ENCODE measurements around the gene SP140. TPM values are rescaled to one million over a fixed set of nuclear protein-coding genes. Genes with fewer than 3 reads are reported as not detected.

Gene SP140
- total and polyA plus RNA-seq, 10 of the 15 experiments (the other 5 are each of a cell fraction or from before 2014, with no cell fraction given), result 61.7 to 164 (median 90.7) TPM

DNA sequence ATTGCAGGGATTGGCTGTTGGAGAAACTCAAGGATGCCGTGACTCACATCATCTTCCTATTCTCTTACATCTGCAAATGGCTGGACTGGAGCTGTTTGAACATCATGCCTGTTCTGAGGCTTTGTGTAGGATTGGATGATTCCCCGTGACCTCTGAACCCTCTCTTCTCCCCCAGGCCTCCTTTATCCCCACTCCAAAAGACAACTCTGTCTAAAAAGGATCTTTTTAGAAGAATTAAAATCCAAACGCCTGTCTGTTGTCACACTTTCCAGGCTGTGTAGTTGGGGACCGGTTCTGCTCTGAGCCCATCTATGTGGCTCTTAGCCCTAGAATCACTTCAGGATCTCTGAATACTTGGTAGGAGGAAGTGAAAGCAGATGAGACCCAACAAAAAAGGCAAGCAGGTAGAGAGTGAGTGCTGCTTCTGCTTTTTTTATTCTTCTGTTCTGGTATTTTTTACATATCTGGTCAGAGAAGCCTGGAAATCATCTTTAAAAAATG lies 565 bp downstream of the SP140 start (continued):
- TF ChIP-seq ZNF207 (IDR thresholded peaks at IDR 0.05; ENCODE audit: borderline replicate concordance) (no peak; the same call in 1 of the 2 replicates), FOXM1 (IDR thresholded peaks at IDR 0.05; ENCODE audit: low read depth, low read length) (peak; percentile 59), SMAD1 (IDR thresholded peaks at IDR 0.05; ENCODE audit: low read depth, partially characterized antibody) (no peak), POU2F2 (IDR thresholded peaks at IDR 0.05; ENCODE audit: borderline replicate concordance, low read depth, low read length) (peak; percentile 22; the same call in 1 of the 3 replicates), BACH1 (IDR thresholded peaks at IDR 0.05; ENCODE audit: borderline replicate concordance) (peak; percentile 53; the same call in 1 of the 2 replicates), YBX1 (IDR thresholded peaks at IDR 0.05) (no peak), STAT3 (IDR thresholded peaks at IDR 0.05; ENCODE audit: low read depth, low read length) (0 out of 2 replicates have a peak, but pooled peaks have one; percentile 47), NFYB (IDR thresholded peaks at IDR 0.05; ENCODE audit: insufficient read depth, low read depth, low read length) (0 out of 2 replicates have a peak, but pooled peaks have one; percentile 9), KLF5 (IDR thresholded peaks at IDR 0.05; ENCODE audit: partially characterized antibody) (no peak), RB1 (IDR thresholded peaks at IDR 0.05; ENCODE audit: borderline replicate concordance) (no peak), CREB1 (IDR thresholded peaks at IDR 0.05; ENCODE audit: low read depth) (peak; percentile 71), ZZZ3 (IDR thresholded peaks at IDR 0.05; ENCODE audit: control insufficient read depth, insufficient read length, low read depth) (no peak), ZNF274 (IDR thresholded peaks at IDR 0.05; ENCODE audit: insufficient read depth, insufficient read length) (no peak), ZNF384 (IDR thresholded peaks at IDR 0.05; ENCODE audit: borderline replicate concordance, low read depth, low read length) (peak; percentile 76; the same call in 1 of the 2 replicates), RBBP5 (conservative IDR thresholded peaks at IDR 0.05) (no peak), NFYA (IDR thresholded peaks at IDR 0.05; ENCODE audit: borderline replicate concordance, low read depth, low read length) (no peak), SREBF1 (IDR thresholded peaks at IDR 0.05; ENCODE audit: low read length) (no peak), NR2C2 (IDR thresholded peaks at IDR 0.05; ENCODE audit: borderline replicate concordance, control insufficient read depth, insufficient read length, low read depth) (no peak)
- TF ChIP-seq, protein P1, sequence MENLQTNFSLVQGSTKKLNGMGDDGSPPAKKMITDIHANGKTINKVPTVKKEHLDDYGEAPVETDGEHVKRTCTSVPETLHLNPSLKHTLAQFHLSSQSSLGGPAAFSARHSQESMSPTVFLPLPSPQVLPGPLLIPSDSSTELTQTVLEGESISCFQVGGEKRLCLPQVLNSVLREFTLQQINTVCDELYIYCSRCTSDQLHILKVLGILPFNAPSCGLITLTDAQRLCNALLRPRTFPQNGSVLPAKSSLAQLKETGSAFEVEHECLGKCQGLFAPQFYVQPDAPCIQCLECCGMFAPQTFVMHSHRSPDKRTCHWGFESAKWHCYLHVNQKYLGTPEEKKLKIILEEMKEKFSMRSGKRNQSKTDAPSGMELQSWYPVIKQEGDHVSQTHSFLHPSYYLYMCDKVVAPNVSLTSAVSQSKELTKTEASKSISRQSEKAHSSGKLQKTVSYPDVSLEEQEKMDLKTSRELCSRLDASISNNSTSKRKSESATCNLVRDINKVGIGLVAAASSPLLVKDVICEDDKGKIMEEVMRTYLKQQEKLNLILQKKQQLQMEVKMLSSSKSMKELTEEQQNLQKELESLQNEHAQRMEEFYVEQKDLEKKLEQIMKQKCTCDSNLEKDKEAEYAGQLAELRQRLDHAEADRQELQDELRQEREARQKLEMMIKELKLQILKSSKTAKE (IDR thresholded peaks at IDR 0.05; ENCODE audit: low read depth, poor library complexity, severe bottlenecking), result peak; percentile 35
- TF ChIP-seq, protein P2, sequence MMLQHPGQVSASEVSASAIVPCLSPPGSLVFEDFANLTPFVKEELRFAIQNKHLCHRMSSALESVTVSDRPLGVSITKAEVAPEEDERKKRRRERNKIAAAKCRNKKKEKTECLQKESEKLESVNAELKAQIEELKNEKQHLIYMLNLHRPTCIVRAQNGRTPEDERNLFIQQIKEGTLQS (IDR thresholded peaks at IDR 0.05; ENCODE audit: borderline replicate concordance, extremely low read depth, low read depth, low read length), result no peak
- TF ChIP-seq, protein P3, sequence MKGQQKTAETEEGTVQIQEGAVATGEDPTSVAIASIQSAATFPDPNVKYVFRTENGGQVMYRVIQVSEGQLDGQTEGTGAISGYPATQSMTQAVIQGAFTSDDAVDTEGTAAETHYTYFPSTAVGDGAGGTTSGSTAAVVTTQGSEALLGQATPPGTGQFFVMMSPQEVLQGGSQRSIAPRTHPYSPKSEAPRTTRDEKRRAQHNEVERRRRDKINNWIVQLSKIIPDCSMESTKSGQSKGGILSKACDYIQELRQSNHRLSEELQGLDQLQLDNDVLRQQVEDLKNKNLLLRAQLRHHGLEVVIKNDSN (IDR thresholded peaks at IDR 0.05; ENCODE audit: borderline replicate concordance, extremely low read length, insufficient read depth, low read depth, low read length), result no peak
- TF ChIP-seq, protein P4, sequence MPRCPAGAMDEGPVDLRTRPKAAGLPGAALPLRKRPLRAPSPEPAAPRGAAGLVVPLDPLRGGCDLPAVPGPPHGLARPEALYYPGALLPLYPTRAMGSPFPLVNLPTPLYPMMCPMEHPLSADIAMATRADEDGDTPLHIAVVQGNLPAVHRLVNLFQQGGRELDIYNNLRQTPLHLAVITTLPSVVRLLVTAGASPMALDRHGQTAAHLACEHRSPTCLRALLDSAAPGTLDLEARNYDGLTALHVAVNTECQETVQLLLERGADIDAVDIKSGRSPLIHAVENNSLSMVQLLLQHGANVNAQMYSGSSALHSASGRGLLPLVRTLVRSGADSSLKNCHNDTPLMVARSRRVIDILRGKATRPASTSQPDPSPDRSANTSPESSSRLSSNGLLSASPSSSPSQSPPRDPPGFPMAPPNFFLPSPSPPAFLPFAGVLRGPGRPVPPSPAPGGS (IDR thresholded peaks at IDR 0.05; ENCODE audit: borderline replicate concordance, insufficient read depth, low read depth, low read length, poor library complexity, severe bottlenecking), result no peak
- TF ChIP-seq, protein P5, sequence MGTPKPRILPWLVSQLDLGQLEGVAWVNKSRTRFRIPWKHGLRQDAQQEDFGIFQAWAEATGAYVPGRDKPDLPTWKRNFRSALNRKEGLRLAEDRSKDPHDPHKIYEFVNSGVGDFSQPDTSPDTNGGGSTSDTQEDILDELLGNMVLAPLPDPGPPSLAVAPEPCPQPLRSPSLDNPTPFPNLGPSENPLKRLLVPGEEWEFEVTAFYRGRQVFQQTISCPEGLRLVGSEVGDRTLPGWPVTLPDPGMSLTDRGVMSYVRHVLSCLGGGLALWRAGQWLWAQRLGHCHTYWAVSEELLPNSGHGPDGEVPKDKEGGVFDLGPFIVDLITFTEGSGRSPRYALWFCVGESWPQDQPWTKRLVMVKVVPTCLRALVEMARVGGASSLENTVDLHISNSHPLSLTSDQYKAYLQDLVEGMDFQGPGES (IDR thresholded peaks at IDR 0.05), result no peak

All from GM12878 (cell line).